HK-2 (cell line): Measurements from ENCODE around the gene CYP19A1.

Experiments
- DNase-seq: peaks from one replicate; pipeline ENCODE4 v3.0.0-alpha.2; 2018; ENCODE audit not compliant: unreplicated experiment

The CYP19A1 gene

DNA sequence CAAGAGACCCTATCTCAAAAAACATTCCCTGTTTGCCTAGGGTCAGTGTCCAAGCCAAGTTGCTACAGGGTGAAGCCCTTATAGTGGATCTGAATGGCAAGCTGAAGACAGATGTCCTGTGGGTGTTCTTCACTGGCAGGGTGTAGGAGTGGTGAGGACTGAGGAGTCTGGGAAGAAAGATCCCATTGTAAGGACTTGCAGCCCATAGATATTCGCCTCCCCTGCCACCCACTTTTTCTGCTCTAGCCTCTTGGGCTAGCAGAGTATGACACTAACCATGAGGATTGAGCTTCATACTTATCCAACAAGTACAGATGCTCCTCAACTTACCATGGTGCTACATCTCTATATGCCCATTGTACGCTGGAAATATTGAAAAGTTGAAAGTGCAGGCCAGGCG is 13.2 kb downstream of the CYP19A1 start:
- DNase-seq, result no peak

- DNase-seq, result no peak
Measured at GRCh38 chr15:51323749-51324148, 14.6 kb downstream of the CYP19A1 start.

- DNase-seq, result no peak
Measured at GRCh38 chr15:51322621-51323296, 15.6 kb downstream of the CYP19A1 start.

GRCh38 chr15:51321316-51321715 is 17.1 kb downstream of the CYP19A1 start:
- DNase-seq, result no peak

DNA sequence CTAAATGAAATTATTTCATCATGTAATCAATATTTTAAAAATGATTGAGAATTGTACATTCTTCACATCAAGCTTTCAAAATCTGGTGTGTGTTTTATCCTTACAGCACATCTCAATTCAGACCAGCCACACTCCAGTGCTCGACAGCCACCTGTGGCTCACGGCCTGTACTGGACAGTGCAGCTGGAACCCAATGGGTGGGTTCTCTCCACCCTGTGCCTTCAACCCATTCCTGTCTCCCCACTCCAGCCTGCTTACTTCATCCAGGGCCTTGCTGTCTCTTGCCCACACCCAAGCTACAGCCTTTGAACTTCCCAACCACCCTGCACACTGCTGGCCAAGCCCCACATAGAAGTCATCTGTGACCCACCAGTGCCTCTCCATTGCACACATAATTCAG is 17.6 kb downstream of the CYP19A1 start:
- no peak for DNase-seq

GRCh38 chr15:51319539-51319938 is 18.9 kb downstream of the CYP19A1 start:
- no peak for DNase-seq

- DNase-seq, result no peak
Measured at GRCh38 chr15:51318382-51319150, 19.8 kb downstream of the CYP19A1 start.

DNA sequence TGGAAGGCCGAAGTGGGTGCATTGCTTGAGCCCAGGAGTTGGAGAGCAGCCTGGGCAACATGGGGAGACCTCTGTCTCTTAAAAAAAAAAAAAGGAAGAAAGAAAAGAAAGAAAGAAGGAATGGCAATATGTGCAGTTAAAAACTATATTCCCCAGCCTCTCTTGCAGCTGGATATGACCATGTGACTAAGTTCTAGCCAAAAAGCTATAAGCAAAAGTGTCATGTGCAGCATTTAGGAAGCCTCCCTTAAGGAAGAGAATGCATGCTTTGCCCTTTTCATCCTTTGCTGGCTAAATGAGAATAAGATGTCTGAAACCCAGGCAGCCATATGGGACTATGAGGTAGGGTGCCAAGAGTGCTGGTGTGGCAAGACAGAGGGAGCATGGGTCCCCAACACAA is 21.8 kb downstream of the CYP19A1 start:
- no peak for DNase-seq

- no peak for DNase-seq
Measured at GRCh38 chr15:51315726-51316125, 22.7 kb downstream of the CYP19A1 start.

- DNase-seq, result no peak
Measured at GRCh38 chr15:51314391-51315337, 23.7 kb downstream of the CYP19A1 start.

DNA sequence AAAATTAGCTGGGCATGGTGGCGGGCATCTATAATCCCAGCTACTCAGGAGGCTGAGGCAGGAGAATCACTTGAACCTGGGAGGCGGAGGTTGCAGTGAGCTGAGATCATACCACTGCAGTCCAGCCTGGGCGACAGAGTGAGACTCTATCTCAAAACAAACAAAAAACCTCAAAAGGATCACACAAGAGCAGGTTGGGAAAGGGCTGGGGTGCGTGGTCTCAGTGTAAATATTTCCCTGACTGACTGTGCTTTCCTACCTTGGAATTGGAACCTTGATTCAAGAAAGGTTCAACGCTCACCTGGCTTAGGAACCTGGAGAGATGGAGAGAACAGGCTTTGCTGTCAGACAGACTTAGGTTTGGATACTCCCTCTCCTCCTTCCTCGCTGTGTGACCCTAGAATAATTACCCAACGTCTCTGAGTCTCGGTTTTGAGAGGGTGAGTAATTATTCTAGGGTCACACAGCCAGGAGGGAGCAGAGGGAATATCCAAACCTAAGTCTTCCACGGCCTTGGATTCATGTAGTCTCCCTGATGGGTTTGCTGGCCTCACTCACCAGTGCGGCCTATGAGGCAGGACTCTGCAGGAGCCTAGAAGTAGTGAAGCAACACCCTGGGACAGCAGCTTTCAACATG is 24.6 kb downstream of the CYP19A1 start:
- no peak for DNase-seq

GRCh38 chr15:51313074-51313393 is 25.4 kb downstream of the CYP19A1 start:
- DNase-seq, result no peak

DNA sequence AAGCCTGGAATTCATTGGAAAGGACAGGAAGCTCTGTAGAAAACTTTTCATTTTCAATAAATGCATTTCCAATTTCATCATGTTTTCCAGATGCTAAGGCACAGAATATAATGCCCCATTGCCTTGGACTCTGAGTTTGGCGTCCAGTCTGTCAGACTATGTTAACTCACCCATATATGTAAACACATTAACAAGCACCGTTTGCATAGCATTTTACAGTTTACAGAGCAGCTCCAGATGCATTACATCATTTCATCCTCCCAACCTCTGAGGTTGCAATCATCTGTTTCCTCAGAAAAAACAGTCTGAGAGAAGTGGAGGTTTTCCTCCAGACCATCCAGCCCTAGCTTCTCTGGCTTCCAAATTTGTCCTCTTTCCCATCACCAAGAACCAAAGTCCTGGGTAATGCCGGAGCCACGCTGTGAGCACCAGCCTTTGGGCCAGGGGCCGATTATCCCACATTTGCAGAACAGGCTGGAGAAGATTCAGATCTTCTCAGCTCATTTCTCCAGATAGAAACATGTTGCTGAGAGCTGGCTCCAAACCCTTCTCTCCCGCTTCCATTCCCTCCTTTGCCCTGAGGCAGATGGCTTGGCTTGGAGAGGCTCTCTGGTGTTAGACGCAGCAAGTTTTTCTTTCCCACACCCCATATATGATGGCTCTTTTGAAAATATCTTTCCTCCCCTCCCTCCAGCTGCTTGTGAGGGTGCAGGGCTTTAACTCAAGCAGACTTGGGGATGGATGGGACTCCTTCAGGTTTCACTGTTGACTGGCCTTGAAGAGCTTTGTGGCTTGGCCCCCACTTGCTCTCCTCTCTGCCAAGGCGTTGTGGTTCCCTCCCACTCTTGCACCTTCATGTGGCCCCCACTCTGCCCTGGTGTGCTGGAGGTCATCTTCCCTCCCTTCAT is 26.0 kb downstream of the CYP19A1 start:
- DNase-seq, result no peak

DNA sequence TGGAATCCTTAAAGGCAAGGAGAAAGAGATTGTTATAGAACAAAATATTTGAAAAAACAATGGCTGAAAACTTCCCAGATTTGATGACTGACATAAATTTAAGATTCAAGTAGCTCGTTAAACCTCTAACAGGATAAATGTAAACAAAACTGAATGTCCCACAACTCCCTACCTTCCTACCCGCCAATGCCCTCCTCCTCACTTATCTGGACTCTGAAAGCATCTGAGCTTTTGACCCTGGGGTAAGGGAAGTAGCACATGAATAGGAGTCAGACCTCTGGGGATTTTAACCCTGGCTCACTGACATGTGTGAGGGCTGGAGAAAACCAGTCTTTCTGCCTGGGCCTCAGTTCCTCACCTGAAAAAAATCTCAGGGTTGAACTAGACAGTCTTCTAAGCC is 26.9 kb downstream of the CYP19A1 start:
- no peak for DNase-seq

- DNase-seq, result no peak
Measured at GRCh38 chr15:51310064-51310463, 28.3 kb downstream of the CYP19A1 start.

DNA sequence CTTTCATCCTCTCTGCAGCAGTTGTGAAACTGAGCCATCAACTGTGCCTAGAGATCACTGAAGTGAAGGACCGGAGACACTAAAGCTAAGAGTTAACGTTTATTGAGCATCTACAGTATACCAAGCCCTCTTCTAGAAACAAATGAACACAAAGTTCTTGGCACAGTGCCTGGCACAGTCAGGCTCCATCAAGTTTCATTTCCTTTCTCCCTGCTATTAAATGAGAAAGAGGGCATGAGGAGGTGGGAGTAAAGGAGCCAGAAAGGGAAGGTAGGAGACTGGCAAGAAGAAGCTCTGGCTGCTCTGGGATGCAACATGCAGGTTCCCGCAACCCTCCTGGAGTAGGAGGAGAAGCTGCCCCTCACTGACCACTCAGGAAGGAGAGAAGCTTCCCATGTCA is 30.6 kb downstream of the CYP19A1 start:
- no peak for DNase-seq

GRCh38 chr15:51307325-51307724 is 31.1 kb downstream of the CYP19A1 start:
- DNase-seq, result no peak

DNA sequence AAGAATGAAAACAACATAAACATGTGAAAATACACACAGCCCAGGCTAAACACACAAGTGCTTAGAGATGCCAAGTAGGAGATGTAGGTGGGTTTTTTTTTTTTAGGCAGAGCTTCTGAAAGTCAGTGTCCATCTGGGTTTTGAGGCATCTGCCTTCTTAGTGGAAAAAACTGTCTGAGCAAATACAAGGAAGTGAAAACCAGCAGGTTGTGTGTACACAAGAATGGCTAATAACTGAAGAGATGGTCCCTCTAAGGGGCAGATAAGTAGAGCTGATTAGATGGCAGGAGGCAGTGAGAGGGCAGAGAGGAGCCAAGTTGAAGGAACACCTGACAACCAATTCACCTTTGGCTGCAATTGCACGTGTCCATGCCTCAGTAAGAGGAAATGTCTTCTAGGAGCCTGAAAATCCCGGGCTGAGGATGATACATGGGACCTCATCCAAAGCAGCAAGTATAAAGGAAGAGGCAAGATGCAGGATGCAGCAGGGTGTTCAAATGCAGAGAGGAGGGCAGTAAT is 34.9 kb downstream of the CYP19A1 start:
- no peak for DNase-seq

DNA sequence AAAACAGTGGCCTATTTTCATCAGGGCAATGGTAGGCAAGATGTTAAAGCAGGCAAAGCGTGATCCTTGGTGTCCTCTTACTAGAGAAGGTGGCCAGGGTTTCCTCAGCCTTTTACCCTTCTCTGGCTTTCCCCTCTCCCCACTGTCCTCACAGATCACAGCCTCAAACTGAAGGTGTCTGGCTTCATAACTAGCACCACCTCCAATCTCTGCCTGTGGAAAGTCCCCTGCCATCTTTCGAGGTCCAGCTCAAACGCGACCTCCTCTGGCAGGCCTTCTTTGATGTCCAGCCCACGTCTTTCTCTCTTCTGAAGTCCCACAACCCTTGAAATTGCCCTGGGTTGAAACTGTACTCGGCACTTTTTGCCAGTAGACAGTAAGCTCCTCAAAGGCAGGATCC is 35.9 kb downstream of the CYP19A1 start:
- no peak for DNase-seq

- DNase-seq, result no peak
Measured at GRCh38 chr15:51299187-51300015, 39.0 kb downstream of the CYP19A1 start.
